Tibial artery (tissue), 4 donors: Measurements from ENCODE around the gene SNAPC4.

Experiments
- DNase-seq, 2 donors: peaks; one replicate each; pipeline ENCODE4 v3.0.0-alpha.2; 2019
- H3K27ac ChIP-seq, 2 donors: fragments of 200-600 bp; sonication (generic) in 1 of 2; 1 replicate in 1 of 2; 2 replicates in 1 of 2; pipeline ENCODE4 v1.5.1; 2018 to 2019; ENCODE audit warnings: mild to moderate bottlenecking in 1 of 2
- H3K27me3 ChIP-seq, 2 donors: fragments of 200-600 bp; sonication (generic) in 1 of 2; one replicate each; pipeline versions ENCODE4 v1.5.1 to v1.6.0; 2016 to 2019
- H3K36me3 ChIP-seq, 3 donors: fragments of 200-600 bp; sonication (generic) in 2 of 3; one replicate each; pipeline ENCODE4 v1.5.1; 2016 to 2019; ENCODE audit warnings: mild to moderate bottlenecking in 2 of 3
- H3K4me1 ChIP-seq, 4 donors: fragments of 200-600 bp; sonication (generic) in 2 of 4; 1 replicate in 3 of 4; 2 replicates in 1 of 4; pipeline ENCODE4 v1.5.1; 2016 to 2019
- H3K4me3 ChIP-seq, 2 donors: fragments of 200-600 bp; sonication (generic) in 1 of 2; 1 replicate in 1 of 2; 2 replicates in 1 of 2; pipeline ENCODE4 v1.5.1; 2018 to 2019; ENCODE audit warnings: mild to moderate bottlenecking in 2 of 2
- H3K9me3 ChIP-seq, 3 donors: fragments of 200-600 bp; sonication (generic) in 1 of 3; one replicate each; pipeline ENCODE4 v1.5.1; 2016 to 2019
- CTCF ChIP-seq, 2 experiments: fragments of 200-600 bp in 1 of 2; fragments of 450-650 bp in 1 of 2; IDR thresholded peaks; one replicate each; pipeline ENCODE4 v1.5.1; 2017 to 2019; ENCODE audit warnings: antibody characterized with exemption in 2 of 2, mild to moderate bottlenecking in 1 of 2, moderate library complexity in 1 of 2
- intact Hi-C: fragments of 100-400 bp; cut with DNase I; formaldehyde crosslinking; loops from one replicate; pipeline ENCODE4 v1.15.0; 2023; ENCODE audit warnings: low total_unique reads

The SNAPC4 gene

DNA sequence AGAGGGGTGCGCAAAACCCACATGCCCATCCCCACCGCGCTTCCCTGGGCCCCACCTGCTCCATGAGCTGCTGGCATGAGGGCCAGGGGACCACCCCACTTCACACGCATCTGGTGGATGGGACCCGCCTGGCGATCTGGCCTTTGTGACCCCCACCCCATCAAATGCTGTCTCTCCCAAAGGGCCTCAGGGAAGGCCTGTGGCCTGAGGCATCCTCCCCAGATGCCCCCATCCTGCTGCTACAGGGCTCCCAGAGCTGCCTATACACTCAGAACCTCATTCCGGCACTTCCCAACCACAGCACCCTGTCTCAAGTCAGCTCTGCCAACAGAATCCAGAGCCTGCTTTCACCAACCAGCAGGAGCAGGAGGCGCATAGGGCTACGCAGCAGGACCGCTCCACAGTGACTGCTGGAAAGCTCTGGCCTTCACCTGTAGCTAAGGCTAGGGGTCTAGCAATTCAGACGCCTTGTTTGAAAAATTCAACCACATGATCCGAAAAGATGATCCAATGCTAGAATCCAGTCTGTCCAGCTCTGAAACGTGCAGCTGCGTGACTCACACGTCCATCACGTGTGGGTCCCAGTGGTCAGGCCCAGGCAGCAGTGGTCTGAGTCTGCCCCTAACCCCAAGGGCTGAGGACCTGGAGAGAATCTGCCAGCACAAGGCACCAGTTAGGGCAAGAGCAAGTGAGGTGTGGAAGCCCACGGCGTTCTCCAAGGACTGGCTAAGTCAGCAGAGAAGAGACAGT, 1.4 kb upstream of the SNAPC4 start:
- TF ChIP-seq CTCF (IDR thresholded peaks at IDR 0.05) = no peak
- peaks cover 0 to 26% (median 20%) of the 10 kb centered on the region in 4 donors for H3K4me1 ChIP-seq
- H3K4me3 ChIP-seq = no peak overlapping the region
- no peaks in the 10 kb centered on the region for H3K27me3 ChIP-seq
- no peak overlapping the region for H3K27ac ChIP-seq
- H3K36me3 ChIP-seq = peaks cover 20 to 63% (median 42%) of the 10 kb centered on the region in 3 donors
- intact Hi-C loops = no loop called here
- no peak for DNase-seq
- no peaks in the 10 kb centered on the region for H3K9me3 ChIP-seq

- H3K9me3 ChIP-seq = no peaks in the 10 kb centered on the region
Observed at GRCh38 chr9:136399176-136400037, 563 bp downstream of the SNAPC4 start.

GRCh38 chr9:136398286-136398685, 1.7 kb downstream of the SNAPC4 start:
- TF ChIP-seq CTCF (IDR thresholded peaks at IDR 0.05) = no peak
- Histone ChIP-seq H3K27ac (no peak overlapping the region), H3K4me3 (no peak overlapping the region), H3K36me3 (peaks cover 32 to 63% (median 48%) of the 10 kb centered on the region in 3 donors), H3K27me3 (no peaks in the 10 kb centered on the region), H3K4me1 (peaks cover 0 to 26% (median 20%) of the 10 kb centered on the region in 4 donors), H3K9me3 (no peaks in the 10 kb centered on the region)
- intact Hi-C loops = no loop called here
- no peak for DNase-seq

More at GRCh38 chr9:136399176-136400037, 563 bp downstream of the SNAPC4 start:
- Histone ChIP-seq H3K4me3 (peak overlapping the region; percentile 77 to 92), H3K4me1 (peaks cover 0 to 26% (median 20%) of the 10 kb centered on the region in 4 donors), H3K27ac (peak overlapping the region; percentile 54 to 63), H3K36me3 (peaks cover 26 to 63% (median 47%) of the 10 kb centered on the region in 3 donors), H3K27me3 (no peaks in the 10 kb centered on the region)
- no peak for TF ChIP-seq CTCF (IDR thresholded peaks at IDR 0.05)
- intact Hi-C loops = no loop called here
- no peak for DNase-seq

DNA sequence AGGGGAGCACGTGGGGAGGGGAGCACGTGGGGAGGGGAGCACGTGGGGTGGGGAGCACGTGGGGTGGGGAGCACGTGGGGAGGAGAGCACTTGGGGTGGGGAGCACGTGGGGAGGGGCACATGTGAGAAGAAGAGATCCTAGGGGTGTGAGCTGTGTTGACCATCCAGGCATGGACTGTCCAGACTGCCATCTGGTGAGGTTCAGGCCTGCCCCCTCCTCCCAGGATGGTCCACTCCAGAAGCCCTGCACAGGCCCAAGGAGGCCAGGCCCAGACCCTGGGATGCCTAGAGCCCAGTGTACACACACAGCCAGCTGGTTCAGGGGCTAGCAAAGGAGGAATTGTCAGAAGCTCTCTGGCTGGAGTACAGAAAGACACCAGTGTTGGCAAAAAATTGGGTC, 2.3 kb downstream of the SNAPC4 start:
- intact Hi-C loops = no loop called here
- peaks cover 0 to 26% (median 20%) of the 10 kb centered on the region in 4 donors for H3K4me1 ChIP-seq
- H3K36me3 ChIP-seq = peaks cover 32 to 67% (median 52%) of the 10 kb centered on the region in 3 donors
- H3K27ac ChIP-seq = no peak overlapping the region
- H3K4me3 ChIP-seq = no peak overlapping the region
- no peak for TF ChIP-seq CTCF (IDR thresholded peaks at IDR 0.05)
- no peak for DNase-seq
- no peaks in the 10 kb centered on the region for H3K27me3 ChIP-seq
- no peaks in the 10 kb centered on the region for H3K9me3 ChIP-seq

GRCh38 chr9:136396219-136396515, 3.8 kb downstream of the SNAPC4 start:
- TF ChIP-seq CTCF (IDR thresholded peaks at IDR 0.05) = no peak
- Histone ChIP-seq H3K27me3 (no peaks in the 10 kb centered on the region), H3K4me3 (no peak overlapping the region), H3K9me3 (no peaks in the 10 kb centered on the region), H3K27ac (no peak overlapping the region), H3K36me3 (peaks cover 37 to 72% (median 56%) of the 10 kb centered on the region in 3 donors), H3K4me1 (peaks cover 0 to 26% (median 20%) of the 10 kb centered on the region in 4 donors)
- intact Hi-C loops = no loop called here
- no peak for DNase-seq
